Breast epithelium (tissue), 3 donors: ENCODE data around the gene CFI.

Experiments
- POLR2A ChIP-seq: fragments of 450-650 bp; IDR thresholded peaks from one replicate; pipeline ENCODE4 v1.6.1; 2016; ENCODE audit warnings: antibody characterized with exemption, mild to moderate bottlenecking, moderate library complexity
- POLR2AphosphoS5 ChIP-seq, 3 donors: sonication (generic); formaldehyde crosslinking; IDR thresholded peaks; one replicate each; pipeline ENCODE4 v1.6.1; 2017; ENCODE audit warnings: antibody characterized with exemption in 3 of 3
- TF ChIP-seq, protein P1 (sequence below), 3 donors: fragments of 450-650 bp; IDR thresholded peaks; one replicate each; pipeline ENCODE4 v1.5.1; 2016 to 2017; ENCODE audit warnings: antibody characterized with exemption in 3 of 3, mild to moderate bottlenecking in 3 of 3, moderate library complexity in 3 of 3

DNA sequence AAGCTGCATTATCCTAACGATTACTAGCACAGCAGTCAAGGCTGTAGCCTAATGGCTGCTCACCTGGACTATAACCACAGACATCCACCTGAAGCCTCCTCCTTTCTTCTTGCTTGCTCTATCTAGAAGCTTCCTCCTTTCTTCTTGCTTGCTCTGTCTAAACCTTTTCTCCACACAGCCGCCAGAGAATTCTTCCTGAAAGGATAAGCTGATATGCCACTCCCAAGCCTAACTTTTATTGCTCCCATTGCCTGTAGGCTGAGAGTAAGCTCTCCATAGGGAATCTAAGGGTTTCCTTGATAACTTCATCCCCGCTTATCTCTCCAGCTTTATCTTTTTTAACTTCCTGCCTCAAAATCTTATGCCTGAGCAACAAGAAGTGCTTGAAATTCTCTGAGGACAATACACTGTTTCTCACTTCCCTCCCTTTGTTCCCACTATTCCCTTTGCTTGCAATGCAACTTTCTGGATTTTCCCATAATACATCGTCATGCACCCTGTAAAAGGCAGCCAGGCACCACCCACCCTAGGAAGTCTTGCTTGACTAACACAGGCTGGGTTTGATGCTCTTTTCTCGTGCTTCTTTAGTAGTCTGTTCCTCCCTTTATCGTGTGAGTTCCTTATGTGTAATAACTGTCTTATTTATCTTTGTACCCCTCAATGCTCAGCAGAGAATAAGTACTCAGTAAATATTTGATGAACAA, 44.7 kb upstream of the CFI start:
- TF ChIP-seq POLR2A, result no peak
- TF ChIP-seq, protein P1, sequence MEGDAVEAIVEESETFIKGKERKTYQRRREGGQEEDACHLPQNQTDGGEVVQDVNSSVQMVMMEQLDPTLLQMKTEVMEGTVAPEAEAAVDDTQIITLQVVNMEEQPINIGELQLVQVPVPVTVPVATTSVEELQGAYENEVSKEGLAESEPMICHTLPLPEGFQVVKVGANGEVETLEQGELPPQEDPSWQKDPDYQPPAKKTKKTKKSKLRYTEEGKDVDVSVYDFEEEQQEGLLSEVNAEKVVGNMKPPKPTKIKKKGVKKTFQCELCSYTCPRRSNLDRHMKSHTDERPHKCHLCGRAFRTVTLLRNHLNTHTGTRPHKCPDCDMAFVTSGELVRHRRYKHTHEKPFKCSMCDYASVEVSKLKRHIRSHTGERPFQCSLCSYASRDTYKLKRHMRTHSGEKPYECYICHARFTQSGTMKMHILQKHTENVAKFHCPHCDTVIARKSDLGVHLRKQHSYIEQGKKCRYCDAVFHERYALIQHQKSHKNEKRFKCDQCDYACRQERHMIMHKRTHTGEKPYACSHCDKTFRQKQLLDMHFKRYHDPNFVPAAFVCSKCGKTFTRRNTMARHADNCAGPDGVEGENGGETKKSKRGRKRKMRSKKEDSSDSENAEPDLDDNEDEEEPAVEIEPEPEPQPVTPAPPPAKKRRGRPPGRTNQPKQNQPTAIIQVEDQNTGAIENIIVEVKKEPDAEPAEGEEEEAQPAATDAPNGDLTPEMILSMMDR (IDR thresholded peaks at IDR 0.05), result no peak
- TF ChIP-seq POLR2AphosphoS5 (IDR thresholded peaks at IDR 0.05), result no peak
